IPS-15b (cell line): Measurements from ENCODE around the gene CLIC6.
"Not testable (repeated sequence)": the region's sequence is repeated elsewhere in the genome, so short reads cannot be mapped to it uniquely, and the experiment has no call there.

Experiments
- H3K27me3 ChIP-seq: one replicate; pipeline ENCODE4 v1.6.1; 2013; ENCODE audit warnings: low read length; ENCODE audit not compliant: control insufficient read depth, insufficient read depth
- H3K36me3 ChIP-seq: one replicate; pipeline ENCODE4 v1.6.1; 2013; ENCODE audit warnings: low read length; ENCODE audit not compliant: control insufficient read depth, insufficient read depth
- H3K4me1 ChIP-seq: one replicate; pipeline ENCODE4 v1.6.1; 2013; ENCODE audit warnings: mild to moderate bottlenecking, low read length; ENCODE audit not compliant: control insufficient read depth, insufficient read depth
- H3K4me3 ChIP-seq: one replicate; pipeline ENCODE4 v1.5.1; 2013; ENCODE audit warnings: low read depth, low read length
- H3K9ac ChIP-seq: one replicate; pipeline ENCODE4 v1.6.1; 2013; ENCODE audit warnings: low read depth, mild to moderate bottlenecking, low read length
- H3K9me3 ChIP-seq: one replicate; pipeline ENCODE4 v1.6.1; 2013; ENCODE audit warnings: mild to moderate bottlenecking, low read length; ENCODE audit not compliant: control insufficient read depth, insufficient read depth

CLIC6 gene

GRCh38 chr21:34667761-34668160 lies 1.0 kb upstream of the CLIC6 start:
- H3K4me3 ChIP-seq: no peak overlapping the region
- no peak overlapping the region for H3K9ac ChIP-seq
- no peaks in the 10 kb centered on the region for H3K36me3 ChIP-seq
- H3K27me3 ChIP-seq: peaks cover 57% of the 10 kb centered on the region
- peaks cover 3% of the 10 kb centered on the region for H3K4me1 ChIP-seq
- H3K9me3 ChIP-seq: no peaks in the 10 kb centered on the region

DNA sequence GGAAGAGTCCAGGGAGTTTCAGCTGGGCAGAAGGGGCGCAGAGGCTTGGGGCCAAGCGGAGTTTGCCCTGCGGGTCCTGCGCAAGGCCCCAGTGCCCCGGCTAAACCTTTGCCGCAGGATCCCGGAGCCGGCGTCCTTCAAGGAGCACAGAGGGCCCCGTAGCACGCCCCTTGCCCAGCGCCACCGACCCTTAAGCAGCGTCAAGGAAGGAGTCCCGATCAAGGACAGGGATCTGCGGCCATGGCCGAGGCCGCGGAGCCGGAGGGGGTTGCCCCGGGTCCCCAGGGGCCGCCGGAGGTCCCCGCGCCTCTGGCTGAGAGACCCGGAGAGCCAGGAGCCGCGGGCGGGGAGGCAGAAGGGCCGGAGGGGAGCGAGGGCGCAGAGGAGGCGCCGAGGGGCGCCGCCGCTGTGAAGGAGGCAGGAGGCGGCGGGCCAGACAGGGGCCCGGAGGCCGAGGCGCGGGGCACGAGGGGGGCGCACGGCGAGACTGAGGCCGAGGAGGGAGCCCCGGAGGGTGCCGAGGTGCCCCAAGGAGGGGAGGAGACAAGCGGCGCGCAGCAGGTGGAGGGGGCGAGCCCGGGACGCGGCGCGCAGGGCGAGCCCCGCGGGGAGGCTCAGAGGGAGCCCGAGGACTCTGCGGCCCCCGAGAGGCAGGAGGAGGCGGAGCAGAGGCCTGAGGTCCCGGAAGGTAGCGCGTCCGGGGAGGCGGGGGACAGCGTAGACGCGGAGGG lies 520 bp downstream of the CLIC6 start:
- H3K27me3 ChIP-seq: peaks cover 57% of the 10 kb centered on the region
- H3K4me3 ChIP-seq: peak overlapping the region; percentile 71
- no peak overlapping the region for H3K9ac ChIP-seq

GRCh38 chr21:34669880-34670219 lies 1.1 kb downstream of the CLIC6 start:
- not testable (repeated sequence) for H3K4me1 ChIP-seq, H3K9ac ChIP-seq, H3K36me3 ChIP-seq, H3K9me3 ChIP-seq
- Histone ChIP-seq H3K27me3 (peaks cover 57% of the 10 kb centered on the region), H3K4me3 (peak overlapping the region; percentile 71)

More for the DNA sequence above, 520 bp downstream of the CLIC6 start:
- Histone ChIP-seq H3K36me3 (no peaks in the 10 kb centered on the region), H3K4me1 (peaks cover 3% of the 10 kb centered on the region), H3K9me3 (no peaks in the 10 kb centered on the region)

GRCh38 chr21:34670220-34670961 lies 1.6 kb downstream of the CLIC6 start:
- no peaks in the 10 kb centered on the region for H3K36me3 ChIP-seq
- H3K4me1 ChIP-seq: peaks cover 3% of the 10 kb centered on the region
- H3K9me3 ChIP-seq: no peaks in the 10 kb centered on the region
- peaks cover 57% of the 10 kb centered on the region for H3K27me3 ChIP-seq
- H3K9ac ChIP-seq: peak overlapping the region; percentile 37
- peak overlapping the region; percentile 56 for H3K4me3 ChIP-seq

DNA sequence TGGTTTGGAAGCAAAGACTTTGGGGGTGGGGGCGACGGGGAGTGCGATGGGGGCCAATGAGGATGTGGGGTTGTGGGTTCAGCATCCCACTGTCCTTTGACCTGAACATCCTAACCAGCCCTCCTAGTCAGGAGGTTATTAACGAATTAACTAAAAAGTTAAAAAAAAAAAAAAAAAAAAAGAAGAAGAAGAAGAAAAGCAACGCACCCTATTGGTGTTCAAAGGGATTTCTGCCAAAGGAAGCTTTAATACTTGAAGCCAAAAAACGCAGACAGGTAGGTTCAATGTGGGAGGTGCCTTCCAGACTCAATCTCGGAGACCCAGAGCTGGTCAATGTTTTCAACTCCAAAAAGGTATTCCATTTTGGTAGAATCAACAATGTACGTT lies 2.2 kb downstream of the CLIC6 start:
- Histone ChIP-seq H3K36me3 (no peaks in the 10 kb centered on the region), H3K4me3 (peak overlapping the region; percentile 56), H3K9ac (no peak overlapping the region), H3K9me3 (no peaks in the 10 kb centered on the region), H3K27me3 (peaks cover 54% of the 10 kb centered on the region), H3K4me1 (peaks cover 5% of the 10 kb centered on the region)

DNA sequence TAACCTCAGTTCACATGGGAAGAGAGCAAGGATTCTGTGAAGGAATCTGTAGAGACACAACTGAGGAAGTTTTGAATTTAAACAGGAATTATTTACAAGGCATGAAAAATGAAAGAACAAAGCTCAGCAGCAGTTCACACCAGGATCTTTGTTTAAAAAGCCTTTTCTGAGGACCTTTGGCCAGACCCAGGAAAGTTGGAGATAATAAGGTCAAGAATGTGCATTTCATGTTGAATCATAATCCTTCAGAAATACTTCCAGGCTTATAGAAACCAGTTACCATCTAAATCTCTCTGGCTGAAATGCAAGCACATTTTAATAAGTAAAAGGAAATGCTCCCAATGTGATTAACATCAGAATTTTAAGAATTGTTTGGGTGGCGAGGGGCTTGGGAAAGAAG lies 2.7 kb downstream of the CLIC6 start:
- no peaks in the 10 kb centered on the region for H3K9me3 ChIP-seq
- H3K9ac ChIP-seq: no peak overlapping the region
- peaks cover 53% of the 10 kb centered on the region for H3K27me3 ChIP-seq
- no peak overlapping the region for H3K4me3 ChIP-seq
- peaks cover 5% of the 10 kb centered on the region for H3K4me1 ChIP-seq
- H3K36me3 ChIP-seq: no peaks in the 10 kb centered on the region

- Histone ChIP-seq H3K9me3 (no peaks in the 10 kb centered on the region), H3K4me1 (peaks cover 5% of the 10 kb centered on the region), H3K9ac (no peak overlapping the region), H3K4me3 (no peak overlapping the region), H3K27me3 (peaks cover 51% of the 10 kb centered on the region), H3K36me3 (no peaks in the 10 kb centered on the region)
Measured at GRCh38 chr21:34671891-34672290, 3.1 kb downstream of the CLIC6 start.

GRCh38 chr21:34673006-34673405 lies 4.2 kb downstream of the CLIC6 start:
- no peaks in the 10 kb centered on the region for H3K36me3 ChIP-seq
- peaks cover 5% of the 10 kb centered on the region for H3K4me1 ChIP-seq
- no peak overlapping the region for H3K9ac ChIP-seq
- H3K4me3 ChIP-seq: no peak overlapping the region
- no peaks in the 10 kb centered on the region for H3K9me3 ChIP-seq
- peaks cover 40% of the 10 kb centered on the region for H3K27me3 ChIP-seq

- peaks cover 27% of the 10 kb centered on the region for H3K27me3 ChIP-seq
- H3K4me3 ChIP-seq: no peak overlapping the region
- no peak overlapping the region for H3K9ac ChIP-seq
- no peaks in the 10 kb centered on the region for H3K9me3 ChIP-seq
- H3K4me1 ChIP-seq: peaks cover 5% of the 10 kb centered on the region
- no peaks in the 10 kb centered on the region for H3K36me3 ChIP-seq
Measured at GRCh38 chr21:34674468-34674867, 5.7 kb downstream of the CLIC6 start.

DNA sequence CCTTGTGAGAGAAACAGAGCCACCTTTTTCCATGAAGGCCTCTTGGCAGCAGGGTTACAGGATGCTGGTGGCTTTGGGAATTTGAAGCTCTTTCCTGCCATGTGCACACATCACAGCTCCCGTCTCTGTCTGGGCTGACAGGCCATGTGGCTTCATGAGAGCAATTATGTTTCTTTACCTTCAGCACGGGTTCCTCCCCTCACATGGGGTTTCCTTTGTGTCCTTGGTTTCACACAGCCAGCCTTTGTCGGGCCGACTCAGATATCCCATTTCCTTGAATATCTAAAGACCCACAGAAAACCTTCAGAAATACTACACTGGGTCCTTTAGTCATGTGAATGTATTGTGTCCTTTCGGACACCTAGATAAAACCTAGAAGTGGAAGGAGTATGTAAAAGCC lies 7.1 kb downstream of the CLIC6 start:
- no peak overlapping the region for H3K4me3 ChIP-seq
- no peaks in the 10 kb centered on the region for H3K36me3 ChIP-seq
- no peak overlapping the region for H3K9ac ChIP-seq
- no peaks in the 10 kb centered on the region for H3K9me3 ChIP-seq
- H3K4me1 ChIP-seq: peaks cover 5% of the 10 kb centered on the region
- peaks cover 18% of the 10 kb centered on the region for H3K27me3 ChIP-seq

DNA sequence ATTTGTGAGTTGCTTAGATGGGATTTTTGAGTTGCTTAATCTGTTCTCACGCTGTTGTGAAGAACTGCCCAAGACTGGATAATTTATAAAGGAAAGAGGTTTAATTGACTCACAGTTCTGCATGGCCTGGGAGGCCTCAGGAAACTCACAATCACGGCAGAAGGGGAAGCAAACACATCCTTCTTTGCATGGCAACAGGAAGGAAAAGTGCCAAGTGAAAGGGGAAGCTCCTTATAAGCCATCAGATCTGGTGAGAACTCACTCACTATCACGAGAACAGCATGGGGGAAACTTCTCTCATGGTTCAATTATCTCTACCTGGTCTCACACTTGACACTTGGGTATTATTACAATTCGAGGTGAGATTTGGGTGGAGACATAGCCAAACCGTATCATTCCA lies 10.3 kb downstream of the CLIC6 start:
- H3K4me3 ChIP-seq: no peak overlapping the region
- no peaks in the 10 kb centered on the region for H3K36me3 ChIP-seq
- peaks cover 2% of the 10 kb centered on the region for H3K4me1 ChIP-seq
- no peaks in the 10 kb centered on the region for H3K27me3 ChIP-seq
- H3K9ac ChIP-seq: no peak overlapping the region
- H3K9me3 ChIP-seq: no peaks in the 10 kb centered on the region

DNA sequence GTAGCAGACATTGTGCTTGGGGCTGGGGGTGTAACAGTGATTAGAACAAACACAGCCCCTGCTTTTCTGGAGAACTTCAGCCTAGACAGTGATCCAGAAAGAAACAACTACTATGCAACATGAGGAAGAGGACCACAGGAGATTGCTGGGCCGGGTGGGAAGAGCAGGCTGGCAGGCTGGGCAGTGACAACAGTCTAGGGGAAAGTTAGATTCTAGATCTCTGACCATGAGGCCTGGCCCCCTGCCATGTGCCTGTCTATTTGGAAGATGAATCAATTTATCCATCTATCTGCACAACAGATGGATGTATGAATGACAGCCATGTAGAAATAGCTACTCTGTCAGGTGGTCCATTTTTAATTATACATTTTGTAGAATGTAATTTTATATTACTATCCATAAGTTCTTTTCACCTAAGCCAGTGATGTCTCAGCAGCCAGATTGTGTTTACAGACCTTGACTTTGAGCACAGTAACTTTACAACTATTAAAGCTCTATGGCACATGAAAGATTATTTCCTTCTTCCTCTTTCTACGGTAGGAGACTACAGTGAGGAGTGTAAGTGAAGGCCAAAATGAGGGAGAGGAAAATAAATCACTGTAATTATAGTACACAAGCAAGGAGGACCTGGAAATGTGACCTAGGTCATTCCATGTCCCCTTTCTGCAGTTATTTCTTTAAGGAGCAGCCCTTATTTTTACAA lies 15.5 kb downstream of the CLIC6 start:
- no peaks in the 10 kb centered on the region for H3K36me3 ChIP-seq
- no peak overlapping the region for H3K4me3 ChIP-seq
- no peaks in the 10 kb centered on the region for H3K9me3 ChIP-seq
- peaks cover 3% of the 10 kb centered on the region for H3K27me3 ChIP-seq
- H3K4me1 ChIP-seq: no peaks in the 10 kb centered on the region
- H3K9ac ChIP-seq: no peak overlapping the region
